K562 (cell line): ENCODE data around the gene SLC25A45. TPM values are rescaled to one million over a fixed set of nuclear protein-coding genes. Genes with fewer than 3 reads are reported as not detected.

Experiments used
- AFF1 ChIP-seq, 2 experiments: fragments of 450-650 bp; IDR thresholded peaks; 2 replicates each; pipeline ENCODE4 v1.6.1; 2018; ENCODE audit warnings: mild to moderate bottlenecking in 2 of 2, low read depth in 1 of 2; ENCODE audit not compliant: partially characterized antibody in 2 of 2
- ATF3 ChIP-seq, 2 experiments: fragments of 450-650 bp in 1 of 2; sonication (generic) in 1 of 2; formaldehyde crosslinking in 1 of 2; IDR thresholded peaks in 1 of 2; conservative IDR thresholded peaks in 1 of 2; 2 replicates each; pipeline versions ENCODE4 v1.6.1 to v1.8.1; 2016 to 2023; ENCODE audit warnings: mild to moderate bottlenecking in 2 of 2, moderate library complexity in 2 of 2, inconsistent platforms in 1 of 2, missing genetic modification reagents in 1 of 2
- CREB3 ChIP-seq: fragments of 450-650 bp; conservative IDR thresholded peaks from 2 replicates; pipeline ENCODE4 v1.6.1; 2016; ENCODE audit warnings: missing genetic modification characterization, low read depth, mild to moderate bottlenecking, missing compliant biosample characterization, moderate library complexity
- ESRRA ChIP-seq: fragments of 450-650 bp; IDR thresholded peaks from 2 replicates; pipeline ENCODE4 v1.6.1; 2014; ENCODE audit warnings: low read depth, mild to moderate bottlenecking, moderate library complexity, borderline replicate concordance
- HES1 ChIP-seq: fragments of 450-650 bp; IDR thresholded peaks from 2 replicates; pipeline ENCODE4 v1.6.1; 2016; ENCODE audit warnings: low read depth, mild to moderate bottlenecking, moderate library complexity
- NFIC ChIP-seq: fragments of 450-650 bp; IDR thresholded peaks from 2 replicates; pipeline ENCODE4 v1.6.1; 2017; ENCODE audit warnings: mild to moderate bottlenecking, inconsistent platforms
- SIX5 ChIP-seq, 2 experiments: IDR thresholded peaks; 2 replicates each; pipeline ENCODE4 v1.6.1; 2011; ENCODE audit warnings: low read length in 2 of 2, borderline replicate concordance in 1 of 2, low read depth in 1 of 2, mild to moderate bottlenecking in 1 of 2, moderate library complexity in 1 of 2; ENCODE audit not compliant: insufficient read depth in 1 of 2
- TAF15 ChIP-seq: fragments of 200-400 bp; formaldehyde crosslinking; IDR thresholded peaks from 2 replicates; pipeline ENCODE4 v1.6.1; 2017; ENCODE audit warnings: mild to moderate bottlenecking, low read depth, low read length, moderate library complexity
- THAP7 ChIP-seq: fragments of 250-450 bp; sonication (Bioruptor Pico); IDR thresholded peaks from 2 replicates; pipeline ENCODE4 v1.5.0; 2021
- THRA ChIP-seq: fragments of 450-650 bp; IDR thresholded peaks from 2 replicates; pipeline ENCODE4 v1.6.1; 2017; ENCODE audit warnings: mild to moderate bottlenecking, moderate library complexity
- ZBTB33 ChIP-seq: sonication (generic); formaldehyde crosslinking; IDR thresholded peaks from 2 replicates; pipeline ENCODE4 v1.8.1; 2023; ENCODE audit warnings: mild to moderate bottlenecking, missing genetic modification reagents
- ZNF696 ChIP-seq: fragments of 250-450 bp; sonication (Bioruptor Pico); conservative IDR thresholded peaks from 2 replicates; pipeline ENCODE4 v1.4.0; 2020; ENCODE audit warnings: mild to moderate bottlenecking, moderate library complexity
- ZNF76 ChIP-seq: fragments of 250-450 bp; sonication (Bioruptor Pico); IDR thresholded peaks from 2 replicates; pipeline ENCODE4 v1.4.0; 2020; ENCODE audit warnings: mild to moderate bottlenecking, moderate library complexity, borderline replicate concordance
- polyA plus RNA-seq, 8 experiments: library from polyadenylated mRNA; depleted of rRNA in 4 of 8; stranded (reverse) in 5 of 8; unstranded in 3 of 8; fragments of >200 nt; fragmentation: Nextera tagmentation in 2 of 8; fragmentation: Illumina TruSeq in 1 of 8; extraction: Ambion mirVana in 2 of 8; extraction: Trizol in 1 of 8; gene quantifications; 2 replicates each; pipeline versions ENCODE4 v1.2.1 to v1.2.3, GENCODE V29; 2011 to 2014; ENCODE audit warnings: inconsistent platforms in 1 of 8, missing spikeins in 1 of 8
- total RNA-seq, 7 experiments: library from RNA; depleted of rRNA in 6 of 7; stranded (reverse); fragments of >200 nt in 6 of 7; fragmentation: Illumina TruSeq in 2 of 7; extraction: Trizol in 2 of 7; gene quantifications; 2 replicates each; pipeline versions ENCODE4 v1.2.1 to v1.2.3, GENCODE V29; 2011 to 2021; ENCODE audit warnings: low replicate concordance in 1 of 7

The SLC25A45 gene
- total and polyA plus RNA-seq, 9 of the 15 experiments (the other 6 are each of a cell fraction or from before 2014, with no cell fraction given) = 0.15 to 2.3 (median 0.68) TPM

GRCh38 chr11:65426839-65427690 is 44.6 kb upstream of the SLC25A45 start (continued):
- TF ChIP-seq CREB3 (no peak), SIX5 (IDR thresholded peaks at IDR 0.05; ENCODE audit: borderline replicate concordance in 1 of 2, insufficient read depth in 1 of 2, low read depth in 1 of 2, low read length in 2 of 2) (peak in 1 of 2 experiments; percentile 21; a peak in 2 of 4 replicates), NFIC (no peak; the same call in 1 of the 2 replicates), ATF3 (IDR thresholded peaks at IDR 0.05) (no peak), ATF3 (CRISPR knock-in tag; conservative IDR thresholded peaks at IDR 0.05) (no peak), ZBTB33 (CRISPR knock-in tag) (no peak), HES1 (no peak), TAF15 (peak; percentile 93), ZNF696 (CRISPR knock-in tag) (peak; percentile 1; the same call in 1 of the 2 replicates), AFF1 (IDR thresholded peaks at IDR 0.05; ENCODE audit: low read depth in 1 of 2, partially characterized antibody in 2 of 2) (peak in 1 of 2 experiments; percentile 60), THAP7 (CRISPR knock-in tag) (peak; percentile 56; the same call in 1 of the 2 replicates), THRA (no peak), ESRRA (no peak), ZNF76 (CRISPR knock-in tag) (no peak)
